ENCODE data around the gene TPRKB. TPM values are rescaled to one million over a fixed set of nuclear protein-coding genes. Genes with fewer than 3 reads are reported as not detected.
"Not testable (repeated sequence)": the region's sequence is repeated elsewhere in the genome, so short reads cannot be mapped to it uniquely, and the experiment has no call there.

Gene TPRKB
- polyA plus RNA-seq, 6 donors from 2014 or later: 71.0 to 96.4 (median 86.0) TPM

DNA sequence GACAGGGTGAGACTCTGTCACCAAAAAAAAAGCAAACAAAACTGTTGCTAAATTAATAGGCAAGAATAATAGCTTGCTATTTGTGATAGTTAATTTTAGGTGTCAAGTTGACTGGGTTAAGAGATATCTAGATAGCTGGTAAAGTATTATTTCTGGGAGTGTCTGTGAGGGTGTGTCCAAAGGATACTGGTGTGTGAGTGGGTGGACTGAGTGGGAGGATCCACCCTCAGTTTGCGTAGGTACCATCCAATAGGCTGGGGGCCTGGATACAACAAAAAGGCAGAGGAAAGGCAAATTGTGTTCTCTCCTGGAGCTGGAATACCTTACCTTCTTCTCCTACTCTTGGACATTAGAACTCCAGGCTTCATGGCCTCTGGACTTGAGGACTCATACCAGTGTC lies 27.8 kb upstream of the TPRKB start:
- no peak overlapping the region for H3K4me3 Mint-ChIP-seq
- ATAC-seq (ENCODE audit: low read depth in 2 of 2): no peak
- peaks cover 29 to 32% of the 10 kb centered on the region in 2 donors for H3K36me3 Mint-ChIP-seq
- peaks cover 0 to 11% (median 9%) of the 10 kb centered on the region in 3 donors for H3K4me1 Mint-ChIP-seq
- peak overlapping the region in 2 of 6 donors; percentile 15 to 30 for H3K27ac Mint-ChIP-seq
- no peak for DNase-seq
- H3K27me3 Mint-ChIP-seq: no peaks in the 10 kb centered on the region
- no peaks in the 10 kb centered on the region for H3K9me3 Mint-ChIP-seq

- ATAC-seq (ENCODE audit: low read depth in 2 of 2) (no peak), DNase-seq (no peak)
- Mint-ChIP-seq H3K36me3 (peaks cover 21 to 33% of the 10 kb centered on the region in 2 donors), H3K27me3 (no peaks in the 10 kb centered on the region), H3K4me1 (peaks cover 0 to 3% (median under 1%) of the 10 kb centered on the region in 3 donors), H3K9me3 (no peaks in the 10 kb centered on the region), H3K27ac (no peak overlapping the region), H3K4me3 (no peak overlapping the region)
These were observed 25.4 kb upstream of the TPRKB start for GRCh38 chr2:73762571-73762970.

DNA sequence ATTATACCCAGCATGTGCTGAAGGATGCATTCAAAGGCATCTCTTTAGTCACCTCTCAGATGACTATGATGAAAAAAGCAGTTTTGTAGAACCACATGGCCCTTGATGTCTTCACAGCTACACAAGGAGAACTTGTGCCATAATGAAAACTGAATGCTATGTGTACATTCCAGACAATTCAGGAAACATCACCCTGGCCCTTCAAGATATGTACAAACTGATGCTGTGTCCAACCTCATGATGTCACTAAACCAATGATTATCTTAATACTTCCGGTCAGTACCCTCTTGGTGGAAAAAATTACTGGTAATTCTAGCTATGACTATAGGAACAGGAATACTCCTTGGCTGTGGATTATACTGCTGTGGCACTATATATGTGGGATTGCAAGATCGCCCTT lies 22.8 kb upstream of the TPRKB start:
- peaks cover under 1 to 17% of the 10 kb centered on the region in 2 donors for H3K36me3 Mint-ChIP-seq
- ATAC-seq (ENCODE audit: low read depth in 2 of 2): no peak

DNA sequence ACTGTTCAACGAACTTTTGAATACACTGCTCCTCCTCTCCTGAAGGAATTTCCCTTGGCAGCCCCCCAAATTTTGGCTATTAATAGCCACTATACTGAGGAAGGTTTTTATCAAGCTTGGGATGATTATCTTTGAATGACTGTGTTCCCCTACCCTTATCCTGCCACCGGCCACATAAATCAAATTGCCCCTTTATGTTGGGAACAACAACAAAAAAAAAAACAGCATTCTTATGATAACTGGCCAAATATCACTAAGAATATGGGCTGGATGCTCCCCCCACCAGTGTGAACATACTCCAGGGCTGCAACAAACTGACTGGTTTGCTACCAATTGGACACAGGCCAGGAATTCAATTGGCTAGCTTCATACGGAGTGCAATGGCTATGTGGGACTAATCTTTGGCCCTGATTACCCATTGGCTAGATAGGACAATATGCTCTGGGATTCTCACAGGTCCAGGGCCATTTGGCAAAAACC lies 22.2 kb upstream of the TPRKB start:
- Mint-ChIP-seq H3K4me3 (no peak overlapping the region), H3K36me3 (peaks cover 5 to 15% of the 10 kb centered on the region in 2 donors), H3K27me3 (no peaks in the 10 kb centered on the region), H3K4me1 (no peaks in the 10 kb centered on the region), H3K27ac (no peak overlapping the region), H3K9me3 (peaks cover 0 to 3% (median 2%) of the 10 kb centered on the region in 7 donors)
- ATAC-seq (ENCODE audit: low read depth in 2 of 2) (no peak), DNase-seq (no peak)

More for the DNA sequence above, 22.8 kb upstream of the TPRKB start:
- H3K27me3 Mint-ChIP-seq: no peaks in the 10 kb centered on the region
- no peaks in the 10 kb centered on the region for H3K4me1 Mint-ChIP-seq
- no peaks in the 10 kb centered on the region for H3K9me3 Mint-ChIP-seq
- DNase-seq: no peak
- H3K4me3 Mint-ChIP-seq: no peak overlapping the region
- no peak overlapping the region for H3K27ac Mint-ChIP-seq

DNA sequence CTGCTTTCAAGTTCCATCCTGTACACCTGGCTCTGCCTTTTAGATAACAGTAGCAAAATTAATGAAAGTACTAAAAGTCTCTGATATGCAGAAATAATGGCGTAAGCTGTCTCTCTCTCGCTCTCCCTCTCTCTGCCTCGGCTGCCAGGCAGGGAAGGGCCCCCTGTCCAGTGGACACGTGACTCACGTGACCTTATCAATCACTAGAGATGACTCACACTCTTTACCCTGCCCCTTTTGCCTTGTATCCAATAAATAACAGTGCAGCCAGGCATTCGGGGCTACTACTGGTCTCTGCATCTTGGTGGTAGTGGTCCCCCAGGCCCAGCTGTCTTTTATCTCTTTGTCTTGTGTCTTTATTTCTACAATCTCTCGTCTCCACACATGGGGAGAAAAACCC lies 17.2 kb upstream of the TPRKB start:
- H3K9me3 Mint-ChIP-seq; DNase-seq; H3K27me3 Mint-ChIP-seq; H3K4me1 Mint-ChIP-seq; H3K4me3 Mint-ChIP-seq; ATAC-seq (ENCODE audit: low read depth in 2 of 2): not testable (repeated sequence)
- Mint-ChIP-seq H3K36me3 (peaks cover 5 to 26% of the 10 kb centered on the region in 2 donors), H3K27ac (peak overlapping the region in 1 of 6 donors; percentile 58)

- H3K4me3 Mint-ChIP-seq: no peak overlapping the region
- DNase-seq (no peak), ATAC-seq (ENCODE audit: low read depth in 2 of 2) (no peak)
- H3K4me1 Mint-ChIP-seq: peaks cover 0 to 4% (median 0%) of the 10 kb centered on the region in 3 donors
- H3K27ac Mint-ChIP-seq: no peak overlapping the region
- H3K36me3 Mint-ChIP-seq: peaks cover 29 to 42% of the 10 kb centered on the region in 2 donors
- H3K9me3 Mint-ChIP-seq: peaks cover 0 to 2% (median 1%) of the 10 kb centered on the region in 7 donors
- no peaks in the 10 kb centered on the region for H3K27me3 Mint-ChIP-seq
These were observed 12.2 kb upstream of the TPRKB start for GRCh38 chr2:73749314-73749713.

DNA sequence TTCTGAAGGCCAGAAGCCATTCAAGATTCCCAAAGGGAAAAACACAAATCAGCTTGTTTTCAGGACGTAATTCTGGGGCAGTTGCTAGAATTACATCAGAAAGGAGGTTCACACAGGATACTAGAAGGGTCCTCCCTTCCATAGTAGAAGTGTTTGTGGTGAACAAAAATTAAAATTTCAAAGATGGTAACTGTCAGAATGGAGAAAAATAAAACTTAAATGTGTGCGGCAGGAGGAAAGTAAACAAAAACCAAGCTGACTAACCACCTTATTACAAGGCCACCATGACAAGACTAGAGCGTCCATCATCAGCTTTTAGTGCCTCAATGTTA lies 9.7 kb upstream of the TPRKB start:
- no peak for DNase-seq
- Mint-ChIP-seq H3K36me3 (peaks cover 30 to 37% of the 10 kb centered on the region in 2 donors), H3K4me3 (no peak overlapping the region), H3K9me3 (peaks cover 0 to 4% (median 0%) of the 10 kb centered on the region in 7 donors), H3K27me3 (no peaks in the 10 kb centered on the region), H3K27ac (no peak overlapping the region), H3K4me1 (peaks cover 0 to 4% (median 0%) of the 10 kb centered on the region in 3 donors)
- ATAC-seq (ENCODE audit: low read depth in 2 of 2): no peak

- ATAC-seq (ENCODE audit: low read depth in 2 of 2) (no peak), DNase-seq (no peak)
- H3K4me3 Mint-ChIP-seq: no peak overlapping the region
- no peak overlapping the region for H3K27ac Mint-ChIP-seq
- H3K9me3 Mint-ChIP-seq: peaks cover 0 to 8% (median 0%) of the 10 kb centered on the region in 7 donors
- H3K4me1 Mint-ChIP-seq: peaks cover 0 to 7% (median 0%) of the 10 kb centered on the region in 3 donors
- H3K36me3 Mint-ChIP-seq: peaks cover 35 to 42% of the 10 kb centered on the region in 2 donors
- no peaks in the 10 kb centered on the region for H3K27me3 Mint-ChIP-seq
These were observed 9.1 kb upstream of the TPRKB start for GRCh38 chr2:73746015-73746876.

DNA sequence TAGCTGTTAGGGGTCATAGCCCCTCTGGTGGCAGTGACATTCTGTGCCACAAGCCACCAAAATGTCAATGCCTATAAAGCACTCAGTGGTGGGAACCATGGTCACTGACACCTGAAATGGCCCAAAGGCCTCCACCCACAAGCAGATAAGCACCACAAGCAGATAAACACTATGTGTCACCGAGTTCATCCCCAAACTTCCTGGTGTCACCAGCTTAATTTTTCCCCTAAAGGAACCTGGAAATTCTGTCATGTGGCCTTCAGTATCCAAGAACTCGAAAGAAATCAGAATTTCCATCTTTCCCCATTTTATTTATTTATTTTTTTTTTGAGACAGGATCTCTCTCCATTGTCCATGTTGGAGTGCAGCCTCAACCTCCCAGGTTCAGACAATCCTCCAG lies 3.6 kb upstream of the TPRKB start:
- H3K4me1 Mint-ChIP-seq: peaks cover 16 to 22% (median 19%) of the 10 kb centered on the region in 3 donors
- ATAC-seq (ENCODE audit: low read depth in 2 of 2) (no peak), DNase-seq (no peak)
- H3K4me3 Mint-ChIP-seq: no peak overlapping the region
- H3K27ac Mint-ChIP-seq: peak overlapping the region in 1 of 6 donors; percentile 62
- peaks cover 0 to 18% (median 4%) of the 10 kb centered on the region in 7 donors for H3K9me3 Mint-ChIP-seq
- H3K36me3 Mint-ChIP-seq: peaks cover 25 to 32% of the 10 kb centered on the region in 2 donors
- H3K27me3 Mint-ChIP-seq: no peaks in the 10 kb centered on the region

DNA sequence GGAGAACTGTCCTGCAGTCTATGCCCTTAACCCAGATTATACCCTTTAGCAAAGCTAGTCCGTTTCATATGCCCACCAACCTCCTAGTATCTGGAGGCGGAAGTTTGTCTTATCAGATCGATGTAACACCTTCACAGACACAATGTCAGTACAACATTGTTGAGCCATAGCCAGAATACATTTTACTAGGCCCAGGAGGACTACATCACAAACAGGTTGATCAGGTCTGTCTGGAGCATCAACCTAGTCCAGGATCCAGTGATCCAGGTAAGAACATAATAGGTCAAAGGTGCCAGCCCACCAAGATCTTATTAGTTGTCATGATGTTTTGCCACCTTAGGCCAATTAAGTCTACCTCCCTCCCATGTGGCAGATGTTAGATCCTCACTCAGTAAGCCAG lies 2.0 kb upstream of the TPRKB start:
- Mint-ChIP-seq H3K27me3 (no peaks in the 10 kb centered on the region), H3K4me3 (peak overlapping the region in 2 of 8 donors; percentile 29 to 44), H3K9me3 (peaks cover 0 to 18% (median 4%) of the 10 kb centered on the region in 7 donors), H3K27ac (no peak overlapping the region), H3K4me1 (peaks cover 16 to 22% (median 19%) of the 10 kb centered on the region in 3 donors), H3K36me3 (peaks cover 18 to 19% of the 10 kb centered on the region in 2 donors)
- ATAC-seq (ENCODE audit: low read depth in 2 of 2) (no peak), DNase-seq (no peak)

DNA sequence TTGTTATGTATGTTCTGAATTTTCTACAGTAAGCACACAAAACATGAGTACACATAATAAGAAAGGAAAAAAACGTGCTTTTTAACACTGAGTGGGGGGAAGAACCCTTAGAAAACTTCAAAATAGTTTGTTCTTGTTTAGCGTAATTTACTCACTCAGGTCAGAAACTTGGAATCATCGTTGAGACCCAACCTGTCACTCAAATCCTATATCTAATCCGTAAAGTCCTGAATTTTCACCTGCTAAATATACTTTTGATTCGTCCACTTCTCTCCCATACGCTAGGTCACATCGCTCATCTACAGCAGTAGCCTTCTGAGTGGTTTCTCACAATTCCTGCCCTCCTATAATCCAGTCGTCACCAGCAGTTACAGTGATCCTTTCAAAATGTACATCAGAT lies 767 bp downstream of the TPRKB start:
- peak overlapping the region in 4 of 6 donors; percentile 78 to 97 (median 90) for H3K27ac Mint-ChIP-seq
- H3K27me3 Mint-ChIP-seq: no peaks in the 10 kb centered on the region
- ATAC-seq (ENCODE audit: low read depth in 2 of 2) (no peak), DNase-seq (no peak)
- peaks cover 0 to 18% (median 4%) of the 10 kb centered on the region in 7 donors for H3K9me3 Mint-ChIP-seq
- H3K4me3 Mint-ChIP-seq: peak overlapping the region; percentile 86 to 99 (median 96)
- H3K36me3 Mint-ChIP-seq: peaks cover 8 to 16% of the 10 kb centered on the region in 2 donors
- peaks cover 13 to 22% (median 19%) of the 10 kb centered on the region in 3 donors for H3K4me1 Mint-ChIP-seq

DNA sequence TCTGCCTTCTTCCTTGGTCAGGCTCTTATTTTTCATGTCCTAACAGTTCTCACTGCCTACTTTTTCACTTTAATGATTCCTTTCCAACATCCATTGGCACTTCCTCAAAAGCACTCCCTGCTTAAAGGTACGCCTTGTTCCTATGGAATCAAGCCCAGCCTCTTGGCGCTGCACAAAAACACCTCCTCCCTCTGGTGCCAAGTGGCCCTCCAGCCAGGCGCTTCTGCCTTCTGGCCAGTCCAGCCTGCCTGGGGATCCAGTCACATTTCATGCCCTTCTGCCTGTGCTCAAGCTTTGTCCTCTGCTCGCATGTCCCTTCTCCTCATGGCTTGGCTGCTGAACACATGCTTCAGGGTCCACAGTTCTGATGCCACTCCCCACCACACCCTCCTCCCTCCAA lies 6.3 kb downstream of the TPRKB start:
- H3K36me3 Mint-ChIP-seq: peaks cover 10 to 16% of the 10 kb centered on the region in 2 donors
- H3K4me1 Mint-ChIP-seq: no peaks in the 10 kb centered on the region
- H3K4me3 Mint-ChIP-seq: no peak overlapping the region
- no peak overlapping the region for H3K27ac Mint-ChIP-seq
- no peaks in the 10 kb centered on the region for H3K9me3 Mint-ChIP-seq
- H3K27me3 Mint-ChIP-seq: no peaks in the 10 kb centered on the region
- no peak for DNase-seq
- ATAC-seq (ENCODE audit: low read depth in 2 of 2): no peak

DNA sequence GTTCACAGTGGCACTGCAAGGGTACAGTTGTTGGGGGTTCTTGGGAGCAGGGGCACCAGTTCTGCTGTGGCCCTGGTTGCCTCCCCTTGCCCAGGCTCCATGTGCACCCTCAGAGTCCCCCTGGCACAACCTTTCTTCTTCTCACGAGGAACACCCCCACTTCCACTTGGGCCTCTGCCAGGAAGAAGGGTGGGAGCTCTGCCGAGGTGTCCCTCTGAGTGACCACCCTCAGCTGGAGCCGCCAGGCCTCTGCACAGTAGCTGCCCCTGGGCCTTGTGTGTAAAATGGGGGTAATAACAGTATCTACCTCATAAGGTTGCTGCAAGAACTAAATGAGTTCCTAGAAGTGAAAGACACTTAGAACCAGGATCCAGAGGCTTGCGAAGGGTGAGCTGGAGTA lies 8.4 kb downstream of the TPRKB start:
- Mint-ChIP-seq H3K9me3 (no peaks in the 10 kb centered on the region), H3K27me3 (no peaks in the 10 kb centered on the region), H3K4me3 (no peak overlapping the region), H3K36me3 (peaks cover 10 to 16% of the 10 kb centered on the region in 2 donors), H3K4me1 (no peaks in the 10 kb centered on the region), H3K27ac (peak overlapping the region in 1 of 6 donors; percentile 21)
- no peak for ATAC-seq (ENCODE audit: low read depth in 2 of 2)
- no peak for DNase-seq

DNA sequence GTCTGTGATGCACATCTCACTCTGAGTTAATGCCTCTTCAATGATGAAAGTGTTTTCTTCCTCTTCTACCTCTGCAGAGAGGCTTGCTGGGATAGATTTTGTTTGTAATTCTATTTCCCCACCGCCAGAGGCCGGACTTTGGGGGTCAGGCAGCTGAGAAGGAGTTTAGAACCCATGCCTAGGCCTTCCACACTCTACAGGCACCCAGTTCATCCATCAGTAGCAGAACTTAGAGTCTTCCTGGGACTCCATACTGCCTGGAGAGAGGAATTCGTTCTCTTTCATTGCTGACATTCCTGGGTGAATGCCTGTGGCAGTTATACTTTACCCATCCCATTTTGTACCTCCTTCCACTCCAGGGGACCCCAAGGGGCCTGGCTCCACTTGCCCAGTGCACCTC lies 9.1 kb downstream of the TPRKB start:
- ATAC-seq (ENCODE audit: low read depth in 2 of 2) (no peak), DNase-seq (no peak)
- Mint-ChIP-seq H3K27me3 (no peaks in the 10 kb centered on the region), H3K9me3 (no peaks in the 10 kb centered on the region), H3K4me3 (no peak overlapping the region), H3K36me3 (peaks cover 9 to 10% of the 10 kb centered on the region in 2 donors), H3K27ac (no peak overlapping the region), H3K4me1 (no peaks in the 10 kb centered on the region)
